ENCODE data around the gene NPR2.

NPR2 gene

GRCh38 chr9:35791297-35791921 lies at the start of gene NPR2:
TSS of gene NPR2 (plus strand) at chr9:35791591. CDS start at chr9:35792409, 818 bp downstream.
- DNase-seq, result no peak

- no peak for DNase-seq
Measured at GRCh38 chr9:35741740-35742139, 49.7 kb upstream of the NPR2 start.

- no peak for DNase-seq
Measured at GRCh38 chr9:35743452-35743851, 47.9 kb upstream of the NPR2 start.

GRCh38 chr9:35743880-35744518 lies 47.4 kb upstream of the NPR2 start:
- DNase-seq, result no peak

GRCh38 chr9:35745569-35745968 lies 45.8 kb upstream of the NPR2 start:
- no peak for DNase-seq

GRCh38 chr9:35746583-35746982 lies 44.8 kb upstream of the NPR2 start:
- DNase-seq, result no peak

GRCh38 chr9:35748242-35748857 lies 43.0 kb upstream of the NPR2 start:
- DNase-seq, result peak; percentile 22

GRCh38 chr9:35748858-35749514 lies 42.4 kb upstream of the NPR2 start, which contains the start of the genes GBA2 and RGP1:
TSS of gene GBA2 (minus strand) at chr9:35749228. CDS start at chr9:35748704, 524 bp downstream.
TSS of gene RGP1 (plus strand) at chr9:35749287. CDS start at chr9:35749756, 469 bp downstream.
- DNase-seq, result peak; percentile 88

- DNase-seq, result peak; percentile 59
Measured at GRCh38 chr9:35749515-35750255, 41.7 kb upstream of the NPR2 start.

GRCh38 chr9:35750256-35750531 lies 41.2 kb upstream of the NPR2 start:
- no peak for DNase-seq

- DNase-seq, result no peak
Measured at GRCh38 chr9:35753466-35753865, 37.9 kb upstream of the NPR2 start.

- DNase-seq, result no peak
Measured at GRCh38 chr9:35754264-35754663, 37.1 kb upstream of the NPR2 start, which contains the start of gene MSMP. TSS of gene MSMP (minus strand) at chr9:35754276. CDS start at chr9:35754129, 147 bp downstream.

- DNase-seq, result no peak
Measured at GRCh38 chr9:35755071-35755470, 36.3 kb upstream of the NPR2 start.

- DNase-seq, result peak; percentile 83
Measured at GRCh38 chr9:35756275-35757225, 34.8 kb upstream of the NPR2 start.

GRCh38 chr9:35757226-35757891 lies 34.0 kb upstream of the NPR2 start:
- peak; percentile 80 for DNase-seq

GRCh38 chr9:35757892-35758275 lies 33.5 kb upstream of the NPR2 start:
- no peak for DNase-seq

- no peak for DNase-seq
Measured at GRCh38 chr9:35758475-35759050, 32.8 kb upstream of the NPR2 start.

- no peak for DNase-seq
Measured at GRCh38 chr9:35759795-35760194, 31.6 kb upstream of the NPR2 start.

- DNase-seq, result peak; percentile 71
Measured at GRCh38 chr9:35760651-35761050, 30.7 kb upstream of the NPR2 start.

GRCh38 chr9:35763181-35763580 lies 28.2 kb upstream of the NPR2 start:
- no peak for DNase-seq

- DNase-seq, result no peak
Measured at GRCh38 chr9:35763803-35764202, 27.6 kb upstream of the NPR2 start.

Data from NCI-H146 (cell line).